MM.1S (cell line): ENCODE results near the gene GUCA2B.

Source experiments
- DNase-seq: peaks from one replicate; pipeline ENCODE4 v3.0.0-alpha.2; 2015
- H2AFZ ChIP-seq: fragments of 300-600 bp; sonication (generic); 2 replicates; pipeline ENCODE4 v1.6.0; 2016; ENCODE audit warnings: antibody characterized with exemption, low read length
- H3F3A ChIP-seq: fragments of 300-600 bp; sonication (generic); 2 replicates; pipeline ENCODE4 v1.6.1; 2016; ENCODE audit warnings: mild to moderate bottlenecking, antibody characterized with exemption, low read length, moderate library complexity, mixed read lengths; ENCODE audit not compliant: insufficient read depth
- H3K27ac ChIP-seq: fragments of 300-600 bp; sonication (generic); 2 replicates; pipeline ENCODE4 v1.5.1; 2016; ENCODE audit warnings: mild to moderate bottlenecking, low read length
- H3K27me3 ChIP-seq: fragments of 300-600 bp; sonication (generic); replicated peaks from 2 replicates; pipeline ENCODE4 v1.6.0; 2016; ENCODE audit warnings: low read length; ENCODE audit not compliant: insufficient read depth
- H3K36me3 ChIP-seq: fragments of 300-600 bp; sonication (generic); replicated peaks from 2 replicates; pipeline ENCODE4 v1.6.1; 2016; ENCODE audit warnings: mild to moderate bottlenecking, low read length, mixed read lengths; ENCODE audit not compliant: insufficient read depth
- H3K4me1 ChIP-seq: fragments of 300-600 bp; sonication (generic); 2 replicates; pipeline ENCODE4 v1.6.1; 2016; ENCODE audit warnings: low read length, mixed read lengths
- H3K4me2 ChIP-seq: fragments of 300-600 bp; sonication (generic); 2 replicates; pipeline ENCODE4 v1.6.0; 2016; ENCODE audit warnings: low read depth, low read length
- H3K4me3 ChIP-seq: fragments of 300-600 bp; sonication (generic); 2 replicates; pipeline ENCODE4 v1.5.1; 2016; ENCODE audit warnings: low read length, mixed read lengths
- H3K79me2 ChIP-seq: fragments of 300-600 bp; sonication (generic); 2 replicates; pipeline ENCODE4 v1.6.1; 2016; ENCODE audit warnings: mixed run types, low read length, mixed read lengths
- H3K9ac ChIP-seq: fragments of 300-600 bp; sonication (generic); 2 replicates; pipeline ENCODE4 v1.6.1; 2016; ENCODE audit warnings: low read length, mixed read lengths
- H3K9me2 ChIP-seq: fragments of 300-600 bp; sonication (generic); replicated peaks from 2 replicates; pipeline ENCODE4 v1.6.1; 2016; ENCODE audit warnings: mild to moderate bottlenecking, low read length, mixed read lengths; ENCODE audit not compliant: insufficient read depth
- H3K9me3 ChIP-seq: fragments of 300-600 bp; sonication (generic); replicated peaks from 2 replicates; pipeline ENCODE4 v1.6.1; 2016; ENCODE audit warnings: mild to moderate bottlenecking, low read length, mixed read lengths; ENCODE audit not compliant: insufficient read depth
- H4K20me1 ChIP-seq: fragments of 300-600 bp; sonication (generic); 2 replicates; pipeline ENCODE4 v1.6.1; 2016; ENCODE audit warnings: mild to moderate bottlenecking, low read length, moderate library complexity, mixed read lengths; ENCODE audit not compliant: insufficient read depth
- CTCF ChIP-seq: fragments of 300-600 bp; sonication (generic); IDR thresholded peaks from 2 replicates; pipeline ENCODE4 v1.5.1; 2016; ENCODE audit warnings: antibody characterized with exemption, low read length, mixed read lengths
- EZH2 ChIP-seq: fragments of 300-600 bp; sonication (generic); optimal IDR thresholded peaks from 2 replicates; pipeline ENCODE3; 2017; ENCODE audit warnings: low read depth, mild to moderate bottlenecking, antibody characterized with exemption, low read length, mixed read lengths
- EZH2phosphoT487 ChIP-seq: fragments of 300-600 bp; sonication (generic); IDR thresholded peaks from 2 replicates; pipeline ENCODE4 v1.6.1; 2018; ENCODE audit warnings: antibody characterized with exemption, low read length

Gene GUCA2B

GRCh38 chr1:42153624-42154023 lies 414 bp downstream of the GUCA2B start:
- H3K9me2 ChIP-seq = no peaks in the 10 kb centered on the region
- no peaks in the 10 kb centered on the region for H4K20me1 ChIP-seq
- no peaks in the 10 kb centered on the region for H3K27me3 ChIP-seq
- no peak overlapping the region for H3K4me2 ChIP-seq
- no peaks in the 10 kb centered on the region for H3K4me1 ChIP-seq
- no peak overlapping the region for H3K4me3 ChIP-seq
- no peak overlapping the region for H3K27ac ChIP-seq
- H3F3A ChIP-seq = no peaks in the 10 kb centered on the region
- no peaks in the 10 kb centered on the region for H3K9me3 ChIP-seq
- no peak for DNase-seq
- H3K79me2 ChIP-seq = no peaks in the 10 kb centered on the region
- H2AFZ ChIP-seq = no peak overlapping the region
- no peak overlapping the region for H3K9ac ChIP-seq
- no peak for TF ChIP-seq EZH2
- TF ChIP-seq CTCF = no peak
- no peak for TF ChIP-seq EZH2phosphoT487
- H3K36me3 ChIP-seq = no peaks in the 10 kb centered on the region

DNA sequence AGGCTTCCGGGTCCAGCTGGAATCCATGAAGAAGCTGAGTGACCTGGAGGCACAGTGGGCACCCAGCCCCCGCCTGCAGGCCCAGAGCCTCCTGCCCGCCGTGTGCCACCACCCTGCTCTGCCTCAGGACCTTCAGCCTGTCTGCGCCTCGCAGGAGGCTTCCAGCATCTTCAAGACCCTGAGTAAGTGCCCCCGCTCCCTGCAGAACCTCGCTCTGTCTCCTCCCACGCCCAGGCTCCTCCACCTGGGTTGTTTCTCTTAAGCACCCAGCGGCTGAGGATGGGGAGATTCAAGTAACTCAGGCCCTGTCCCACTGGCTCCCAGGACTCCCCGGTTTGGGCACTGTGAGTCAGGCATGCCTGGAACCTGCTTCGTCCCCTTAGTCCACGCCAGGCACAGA lies 1.5 kb downstream of the GUCA2B start:
- H3K36me3 ChIP-seq = no peaks in the 10 kb centered on the region
- no peak overlapping the region for H3K4me3 ChIP-seq
- no peaks in the 10 kb centered on the region for H3K9me3 ChIP-seq
- DNase-seq = no peak
- H3K9me2 ChIP-seq = no peaks in the 10 kb centered on the region
- H2AFZ ChIP-seq = no peak overlapping the region
- H3K27me3 ChIP-seq = no peaks in the 10 kb centered on the region
- no peak overlapping the region for H3K27ac ChIP-seq
- no peaks in the 10 kb centered on the region for H3F3A ChIP-seq
- no peaks in the 10 kb centered on the region for H3K79me2 ChIP-seq
- no peak overlapping the region for H3K4me2 ChIP-seq
- H3K9ac ChIP-seq = no peak overlapping the region
- no peaks in the 10 kb centered on the region for H3K4me1 ChIP-seq
- H4K20me1 ChIP-seq = no peaks in the 10 kb centered on the region
- TF ChIP-seq EZH2phosphoT487 (no peak), CTCF (no peak), EZH2 (no peak)

- Histone ChIP-seq H3K79me2 (no peaks in the 10 kb centered on the region), H4K20me1 (no peaks in the 10 kb centered on the region), H3K4me2 (no peak overlapping the region), H3K36me3 (no peaks in the 10 kb centered on the region), H3K9me2 (no peaks in the 10 kb centered on the region), H3K9ac (no peak overlapping the region), H2AFZ (no peak overlapping the region), H3F3A (no peaks in the 10 kb centered on the region), H3K4me1 (no peaks in the 10 kb centered on the region), H3K9me3 (no peaks in the 10 kb centered on the region), H3K27me3 (no peaks in the 10 kb centered on the region), H3K4me3 (no peak overlapping the region), H3K27ac (no peak overlapping the region)
- no peak for DNase-seq
- no peak for TF ChIP-seq CTCF
- no peak for TF ChIP-seq EZH2
- TF ChIP-seq EZH2phosphoT487 = no peak
These were observed 2.2 kb downstream of the GUCA2B start for GRCh38 chr1:42155362-42155761.
